COLO829 (cell line): ENCODE results near the gene SLF2.
"Not testable (repeated sequence)": the region's sequence is repeated elsewhere in the genome, so short reads cannot be mapped to it uniquely, and the experiment has no call there.

ENCODE experiments used
- DNase-seq: peaks from one replicate; pipeline ENCODE4 v3.0.0; 2012; ENCODE audit warnings: low spot score

SLF2 gene

GRCh38 chr10:100962351-100963080 lies 49.8 kb downstream of the SLF2 start:
- no peak for DNase-seq

GRCh38 chr10:100963826-100964225 lies 51.1 kb downstream of the SLF2 start:
- DNase-seq = no peak

DNA sequence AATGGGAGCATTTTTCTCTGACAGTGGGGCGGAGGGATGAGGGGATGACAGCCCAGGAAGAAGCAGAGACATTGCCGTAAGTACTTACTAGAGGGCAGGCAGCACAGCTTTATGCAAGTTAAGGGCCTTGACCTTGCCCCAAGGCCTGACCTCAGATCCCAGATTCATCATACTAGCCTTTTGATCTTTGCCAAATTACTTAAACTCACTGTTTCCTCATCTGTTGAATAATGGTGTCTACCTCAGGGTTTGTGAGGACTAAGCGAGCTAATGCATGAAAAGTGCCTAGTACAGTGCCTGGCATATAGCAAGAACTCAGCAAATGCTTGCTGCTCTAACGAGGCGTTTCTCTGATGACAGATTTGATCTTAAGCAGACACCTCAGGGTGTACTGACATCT lies 53.1 kb downstream of the SLF2 start:
- no peak for DNase-seq

- no peak for DNase-seq
Observed at GRCh38 chr10:100966887-100967286, 54.1 kb downstream of the SLF2 start.

- no peak for DNase-seq
Observed at GRCh38 chr10:100967332-100967731, 54.6 kb downstream of the SLF2 start.

GRCh38 chr10:100968062-100968736 lies 55.4 kb downstream of the SLF2 start:
- DNase-seq = no peak

DNA sequence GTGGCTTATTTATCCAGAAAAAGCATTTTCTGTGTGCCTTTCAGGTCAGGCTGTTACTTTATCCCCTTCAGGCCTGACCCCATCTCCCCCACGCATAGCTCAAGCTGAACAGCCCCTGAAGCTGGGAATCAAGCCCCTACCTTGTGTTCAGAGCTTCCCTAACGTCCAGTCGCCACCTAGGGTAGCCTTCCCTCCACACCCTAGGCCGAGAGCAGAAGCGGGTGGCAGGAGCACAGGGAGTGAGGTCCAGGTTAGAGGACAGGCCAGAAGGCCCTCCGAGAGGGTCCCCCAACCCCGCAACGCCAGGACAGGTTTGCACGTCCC lies 56.1 kb downstream of the SLF2 start:
- DNase-seq = no peak

DNA sequence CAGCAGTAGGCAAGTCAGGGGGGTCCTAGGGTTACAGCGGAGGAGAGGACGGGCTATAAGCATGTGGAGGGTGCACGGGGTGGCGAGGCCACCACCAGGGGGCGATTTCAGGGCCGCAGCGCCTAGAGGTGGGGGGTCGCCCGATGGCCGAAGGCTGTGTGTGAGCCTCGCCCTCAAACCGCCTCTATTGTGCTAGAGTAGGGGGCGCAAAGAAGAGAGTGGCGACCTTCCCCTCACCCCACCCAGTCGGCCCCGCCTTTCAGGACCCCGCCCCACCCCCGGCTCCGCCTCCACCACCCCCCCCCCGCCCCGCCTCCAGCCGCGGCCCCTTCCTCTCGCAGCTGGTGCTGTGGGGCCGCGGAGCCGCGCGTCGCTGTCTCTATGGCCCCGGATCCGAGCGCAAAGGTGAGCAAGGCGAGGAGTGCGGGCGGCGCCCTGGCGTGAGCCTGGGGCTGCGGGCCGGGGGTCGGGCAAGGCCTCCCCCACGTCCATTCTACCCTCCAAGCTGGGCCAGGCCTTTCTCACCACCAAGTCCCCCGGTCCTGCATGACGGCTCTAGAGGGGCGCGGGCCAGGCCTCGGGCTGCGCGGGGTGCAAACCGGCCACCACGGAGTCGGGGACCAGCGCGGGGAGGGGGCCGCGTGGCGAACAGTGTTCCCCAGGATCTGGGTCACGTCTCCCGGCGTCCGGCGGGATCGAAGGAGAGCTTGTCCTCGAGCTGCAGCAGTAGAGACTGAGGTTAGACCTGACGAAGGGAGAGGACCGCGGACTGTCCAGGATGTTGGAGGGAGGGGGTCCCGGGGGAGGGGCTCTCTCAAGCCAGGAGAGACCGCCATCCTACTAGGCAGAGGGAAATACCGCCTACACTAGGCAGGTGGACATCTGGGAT lies 56.7 kb downstream of the SLF2 start, which contains the start of gene SEMA4G:
SEMA4G (plus strand) TSS at position 318 of the 889 bp plus-strand sequence. CDS start 3,409 bp downstream, outside the sequence.
- DNase-seq = peak; percentile 4

- no peak for DNase-seq
Observed at GRCh38 chr10:100970076-100970913, 57.5 kb downstream of the SLF2 start.

- no peak for DNase-seq
Observed at GRCh38 chr10:100970914-100971811, 58.4 kb downstream of the SLF2 start.

DNA sequence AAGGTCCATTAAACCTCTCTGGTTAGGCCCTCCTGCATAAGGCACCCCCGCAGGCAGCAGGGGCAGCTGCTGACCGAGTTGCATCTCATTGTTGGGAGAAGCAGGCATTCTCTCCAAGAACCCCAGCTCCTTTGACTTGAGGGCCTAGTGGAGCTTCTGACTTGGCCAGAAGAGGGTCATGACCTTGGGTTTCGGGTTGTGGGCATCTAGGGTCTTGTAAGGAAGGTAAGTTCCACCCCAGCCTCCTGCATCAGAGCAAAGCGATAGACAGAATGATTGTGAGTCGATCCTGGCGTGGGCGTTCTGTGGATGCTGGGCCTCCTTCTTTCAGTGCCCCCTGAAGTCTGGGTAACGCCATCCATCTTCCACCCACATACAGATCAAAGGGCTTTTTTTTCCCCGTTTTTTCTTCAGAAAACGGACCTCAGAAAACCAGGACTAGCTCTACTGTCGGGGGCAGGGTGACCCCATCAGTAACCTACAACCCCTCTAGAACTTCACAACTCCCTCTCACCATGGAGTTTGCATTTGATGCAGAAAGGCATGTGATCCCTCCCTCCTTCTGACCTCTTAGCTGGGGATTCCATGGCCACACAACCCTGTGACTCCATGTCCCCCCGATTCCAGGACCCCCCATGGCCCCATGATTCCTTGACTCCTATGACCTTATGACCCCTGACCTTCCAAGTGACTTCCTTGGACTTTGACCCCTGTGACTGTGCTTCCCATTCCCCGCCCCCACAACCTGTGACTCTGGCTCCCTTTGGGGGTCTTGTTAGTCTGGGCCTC lies 59.5 kb downstream of the SLF2 start:
- no peak for DNase-seq

GRCh38 chr10:100972904-100973535 lies 60.3 kb downstream of the SLF2 start:
- DNase-seq = no peak

- not testable (repeated sequence) for DNase-seq
Observed at GRCh38 chr10:100975397-100975796, 62.6 kb downstream of the SLF2 start.

DNA sequence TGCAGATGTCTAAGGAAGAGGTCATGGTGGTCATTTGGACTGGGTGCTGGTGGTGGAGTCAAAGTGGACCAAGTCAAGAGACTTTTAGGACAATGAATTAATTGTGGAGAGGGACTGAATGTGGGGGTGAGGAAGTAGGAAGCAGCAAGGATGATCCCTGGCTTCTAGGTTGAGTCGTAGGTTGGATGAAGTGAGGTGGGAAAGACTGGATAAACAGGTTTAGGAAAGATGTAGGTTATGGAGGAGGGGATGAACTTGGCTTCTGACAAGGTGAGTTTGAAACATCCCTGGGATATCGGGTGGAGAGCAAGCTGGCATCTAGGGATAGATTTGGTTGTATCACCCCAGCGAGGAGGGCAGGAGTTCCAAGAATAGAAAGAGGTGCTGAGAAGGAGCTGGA lies 64.1 kb downstream of the SLF2 start:
- no peak for DNase-seq

DNA sequence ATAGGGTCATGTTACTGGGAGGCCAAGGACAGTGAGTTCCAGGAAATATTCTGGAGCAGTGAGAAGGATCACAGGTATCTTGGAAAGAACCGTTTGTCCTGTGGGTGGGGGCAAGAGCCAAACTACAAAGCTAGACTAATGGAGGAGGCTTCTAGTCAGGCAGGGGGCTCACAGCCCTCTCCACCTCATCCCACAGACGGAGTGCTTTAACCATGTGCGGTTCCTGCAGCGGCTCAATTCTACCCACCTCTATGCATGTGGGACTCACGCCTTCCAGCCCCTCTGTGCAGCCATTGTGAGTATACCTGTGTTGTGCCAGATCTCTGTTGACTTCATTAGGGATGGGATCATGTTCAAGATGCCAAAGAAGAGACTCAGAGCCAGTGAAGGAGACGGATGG lies 64.7 kb downstream of the SLF2 start:
- no peak for DNase-seq

DNA sequence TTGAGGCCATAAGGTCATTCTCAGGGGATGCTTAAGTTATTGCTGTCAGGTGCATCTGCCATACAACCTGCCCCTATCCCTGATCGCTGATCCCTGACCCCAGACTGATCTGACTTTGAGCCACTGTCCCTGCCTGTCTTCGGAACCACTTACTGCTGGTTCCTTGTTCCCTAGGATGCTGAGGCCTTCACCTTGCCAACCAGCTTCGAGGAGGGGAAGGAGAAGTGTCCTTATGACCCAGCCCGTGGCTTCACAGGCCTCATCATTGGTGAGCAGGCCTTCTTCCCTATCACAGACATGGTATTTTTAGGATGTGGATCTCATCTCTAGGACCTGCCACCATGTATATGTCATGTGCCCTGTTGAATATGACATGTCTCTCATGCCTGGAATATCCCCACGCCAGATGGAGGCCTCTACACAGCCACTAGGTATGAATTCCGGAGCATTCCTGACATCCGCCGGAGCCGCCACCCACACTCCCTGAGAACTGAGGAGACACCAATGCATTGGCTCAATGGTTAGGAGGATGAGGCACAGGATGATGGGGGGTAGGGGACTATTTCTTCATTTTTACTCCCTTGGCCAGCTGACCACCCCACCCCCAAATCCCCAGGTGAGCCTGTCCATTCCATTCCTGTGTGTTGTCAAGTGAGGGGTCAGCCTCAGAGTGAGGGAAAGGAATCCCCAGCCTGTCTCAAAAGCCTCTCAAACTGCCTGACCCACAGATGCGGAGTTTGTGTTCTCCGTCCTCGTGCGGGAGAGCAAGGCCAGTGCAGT lies 65.5 kb downstream of the SLF2 start:
- DNase-seq = no peak

DNA sequence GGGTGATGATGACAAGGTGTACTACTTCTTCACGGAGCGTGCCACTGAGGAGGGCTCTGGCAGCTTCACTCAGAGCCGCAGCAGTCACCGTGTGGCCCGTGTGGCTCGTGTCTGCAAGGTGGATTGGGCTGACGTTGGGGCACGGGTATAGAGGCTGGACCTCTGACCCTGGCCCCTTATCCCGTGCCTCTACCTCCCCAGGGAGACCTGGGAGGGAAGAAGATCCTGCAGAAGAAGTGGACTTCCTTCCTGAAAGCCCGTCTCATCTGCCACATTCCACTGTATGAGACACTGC lies 66.1 kb downstream of the SLF2 start:
- DNase-seq = no peak

DNA sequence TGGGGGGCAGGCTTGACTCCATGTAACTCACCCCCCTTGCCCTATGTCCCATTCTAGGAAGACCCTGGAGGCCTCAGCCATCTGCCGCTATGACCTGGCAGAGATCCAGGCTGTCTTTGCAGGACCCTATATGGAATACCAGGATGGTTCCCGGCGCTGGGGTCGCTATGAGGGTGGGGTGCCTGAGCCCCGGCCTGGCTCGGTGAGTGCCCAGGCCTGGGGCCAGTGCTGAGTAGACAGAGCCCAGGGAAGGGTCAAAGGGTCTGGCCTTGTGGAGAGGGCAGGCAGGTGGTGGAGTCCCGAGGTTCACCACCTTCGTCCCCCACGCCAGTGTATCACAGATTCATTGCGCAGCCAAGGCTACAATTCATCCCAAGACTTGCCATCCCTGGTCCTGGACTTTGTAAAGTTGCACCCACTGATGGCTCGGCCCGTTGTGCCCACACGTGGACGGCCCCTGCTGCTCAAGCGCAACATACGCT lies 67.1 kb downstream of the SLF2 start:
- DNase-seq = no peak

- DNase-seq = no peak
Observed at GRCh38 chr10:100980311-100980710, 67.5 kb downstream of the SLF2 start.
